Myometrial cell (primary cell): Measurements from ENCODE around the gene GINS2. TPM values are rescaled to one million over a fixed set of nuclear protein-coding genes. Genes with fewer than 3 reads are reported as not detected.

Source experiments
- total RNA-seq: library from RNA; depleted of rRNA; stranded (reverse); fragments of >200 nt; gene quantifications from 2 replicates; pipeline ENCODE4 v1.2.3, GENCODE V29; 2015

Gene GINS2
- 16.1 and 22.5 TPM in 2 replicates for total RNA-seq

DNA sequence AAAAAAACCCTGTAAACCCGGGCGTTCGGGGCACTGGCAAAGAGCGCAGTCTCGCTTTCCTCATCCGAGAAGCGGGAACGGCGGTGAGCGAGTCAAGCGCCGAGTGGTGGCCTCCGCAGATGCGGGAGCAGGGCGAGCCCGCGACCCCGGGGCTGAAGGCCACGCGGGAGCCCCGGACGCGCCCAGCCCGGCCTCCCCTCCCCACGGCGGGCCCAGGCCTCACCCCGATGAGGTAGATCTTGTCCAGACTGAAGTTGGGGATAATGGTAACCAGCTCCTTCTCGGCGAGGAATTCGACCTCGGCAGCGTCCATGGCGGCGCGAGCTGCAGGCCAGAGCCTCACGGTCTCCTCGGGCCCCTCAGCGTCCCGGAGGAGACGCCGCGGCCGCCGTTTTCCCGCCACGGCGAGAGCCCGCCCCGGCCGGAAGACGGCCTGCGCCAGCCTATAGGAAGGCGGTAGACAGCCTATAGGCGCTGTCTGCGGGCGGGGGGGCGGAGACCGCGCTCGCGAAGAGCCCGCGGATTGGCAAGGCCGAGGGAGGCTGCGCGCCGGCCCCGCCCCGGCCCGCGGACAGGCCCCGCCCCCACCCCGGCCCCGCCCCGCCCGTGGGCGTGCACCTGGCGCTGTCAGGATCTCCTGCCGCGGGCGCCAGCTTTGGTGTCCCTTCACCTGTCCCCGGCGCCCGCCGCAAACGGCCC lies at the start of gene GINS2:
Gene GINS2 (minus strand): TSS at position 369 of the 699 bp plus-strand sequence. CDS start 56 bp downstream, at position 313.

Other genes starting within 250 kb of the GINS2 start
- gene GSE1, start 75.6 kb downstream of the GINS2 start, total RNA-seq, result 16.0 and 16.7 TPM in 2 replicates
- 27.8 and 28.0 TPM in 2 replicates for gene C16orf74, start 62.1 kb upstream of the GINS2 start, total RNA-seq
- 28.8 and 37.6 TPM in 2 replicates for gene EMC8, start 110.6 kb upstream of the GINS2 start, total RNA-seq
- gene COX4I1, start 110.7 kb upstream of the GINS2 start, total RNA-seq, result 586 and 693 TPM in 2 replicates
- not detected in 2 replicates for gene IRF8, start 210.2 kb upstream of the GINS2 start, total RNA-seq